ENCODE data around the gene RAB3A.
A peak's percentile ranks its signal among the peaks of the same experiment; 100 is the strongest.

The RAB3A gene

DNA sequence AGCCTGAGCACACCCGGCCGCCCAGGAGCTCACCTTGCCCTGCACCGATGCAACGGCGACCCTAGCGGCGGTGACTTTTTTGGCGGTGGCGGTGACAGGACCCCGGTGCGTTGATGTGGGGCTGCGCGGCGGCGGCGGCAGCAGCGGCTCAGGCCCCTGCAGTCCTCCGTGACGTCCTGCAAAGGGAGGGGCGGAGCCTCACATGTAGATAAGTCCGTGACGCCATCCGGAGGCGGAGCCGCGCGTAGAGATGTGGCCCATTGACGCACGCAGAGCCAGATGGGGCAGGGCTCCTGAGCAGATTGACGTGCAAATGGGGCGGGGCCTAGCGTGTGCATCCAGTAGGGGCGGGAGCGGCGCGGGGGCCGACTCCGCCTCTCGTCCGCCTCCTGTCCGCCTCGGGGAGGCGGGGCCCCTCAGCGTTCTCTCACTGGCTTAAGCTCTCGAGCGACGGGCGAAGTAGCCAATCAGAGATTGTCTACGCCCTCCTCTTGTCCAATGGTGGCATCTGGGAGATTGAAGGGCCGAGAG lies at the start of gene RAB3A:
RAB3A (minus strand) TSS at position 180 of the 531 bp plus-strand sequence. CDS start 1,302 bp downstream, outside the sequence.
- peak; percentile 100 for DNase-seq (ENCODE audit: low spot score)

DNA sequence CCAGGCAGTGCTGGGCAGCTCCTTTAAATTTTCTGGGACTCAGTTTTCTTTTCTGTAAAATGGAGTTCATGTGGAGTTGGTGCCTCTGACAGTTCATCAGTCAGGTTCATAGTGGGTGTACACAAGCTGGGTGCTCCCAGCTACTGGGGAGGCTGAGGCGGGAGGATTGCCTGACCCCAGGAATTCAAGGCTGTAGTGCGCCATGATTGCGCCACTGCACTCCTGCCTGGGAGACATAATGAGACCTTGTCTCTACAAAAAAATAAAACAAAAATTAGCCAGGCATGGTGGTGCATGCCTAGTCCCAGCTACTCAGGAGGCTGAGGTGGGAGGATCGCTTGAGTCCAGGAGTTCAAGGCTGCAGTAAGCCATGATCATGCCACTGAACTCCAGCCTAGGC lies 49.3 kb upstream of the RAB3A start:
- DNase-seq (ENCODE audit: low spot score), result no peak

DNA sequence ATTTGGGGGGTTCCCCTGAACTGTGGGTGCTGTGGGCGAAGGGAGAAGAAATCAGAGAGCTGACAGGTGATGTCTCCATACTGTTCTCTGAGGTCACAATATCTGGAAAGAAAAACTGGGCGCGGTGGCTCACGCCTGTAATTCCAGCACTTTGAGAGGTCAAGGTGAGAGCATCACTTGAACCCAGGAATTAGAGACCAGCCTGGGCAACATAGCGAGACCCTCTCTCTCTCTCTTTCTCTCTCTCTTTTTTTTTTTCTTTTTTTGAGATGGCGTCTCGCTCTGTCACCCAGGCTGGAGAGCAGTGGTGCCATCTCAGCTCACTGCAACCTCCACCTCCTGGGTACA lies 48.5 kb upstream of the RAB3A start:
- no peak for DNase-seq (ENCODE audit: low spot score)

DNA sequence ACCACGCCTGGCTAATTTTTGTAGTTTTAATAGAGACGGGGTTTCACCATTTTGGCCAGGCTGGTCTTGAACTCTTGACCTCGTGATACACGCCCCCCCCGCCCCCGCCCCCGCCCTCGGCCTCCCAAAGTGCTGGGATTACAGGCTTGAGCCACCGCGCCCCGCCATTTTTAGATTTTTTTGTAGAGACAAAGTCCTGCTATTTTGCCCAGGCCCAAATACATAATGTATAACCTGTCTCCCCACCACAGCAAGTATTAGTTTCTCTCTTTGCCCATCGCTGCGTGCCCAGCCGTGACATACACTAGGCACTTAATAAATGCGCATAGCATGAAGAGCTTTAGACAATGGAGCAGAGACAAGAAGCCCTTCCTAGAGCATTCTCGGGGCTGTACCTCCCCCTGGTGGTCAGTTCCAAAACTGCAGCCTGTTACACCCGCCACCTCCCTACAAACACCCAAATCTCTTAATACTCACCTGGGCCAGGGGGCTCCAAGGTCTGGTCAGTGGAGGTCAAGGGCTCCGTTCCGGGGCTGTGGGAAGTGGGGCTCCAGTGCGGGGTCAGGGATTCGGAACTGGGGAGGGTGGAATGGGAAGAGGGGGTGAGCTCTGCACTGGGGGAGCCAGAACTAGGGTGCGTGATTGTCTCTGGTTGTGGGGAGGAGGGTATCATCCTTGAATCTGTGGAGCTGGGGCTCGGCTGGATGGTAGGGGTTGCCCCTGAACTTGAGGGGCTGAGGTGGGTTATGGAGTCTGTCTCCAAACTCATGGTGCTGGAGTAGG lies 47.9 kb upstream of the RAB3A start:
- peak; percentile 84 for DNase-seq (ENCODE audit: low spot score)

DNA sequence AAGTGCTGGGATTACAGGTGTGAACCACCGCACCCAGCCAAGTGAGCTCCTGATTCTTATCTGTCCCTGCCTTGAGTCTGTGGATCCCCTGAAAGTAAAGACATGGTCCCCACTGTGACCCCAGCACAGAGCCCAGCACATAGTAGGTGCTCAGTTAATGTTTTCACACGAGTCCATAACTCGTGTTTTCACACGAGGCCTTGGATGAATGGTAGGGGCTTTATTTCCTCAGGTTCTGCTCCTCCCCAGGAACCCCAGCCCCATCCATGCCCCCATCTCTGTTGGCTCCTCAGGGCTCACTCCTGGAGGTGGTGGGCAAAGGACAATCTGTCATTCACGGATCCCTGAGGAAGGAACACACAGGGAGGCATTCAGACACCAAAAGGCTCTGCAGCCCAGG lies 46.0 kb upstream of the RAB3A start:
- DNase-seq (ENCODE audit: low spot score), result no peak

DNA sequence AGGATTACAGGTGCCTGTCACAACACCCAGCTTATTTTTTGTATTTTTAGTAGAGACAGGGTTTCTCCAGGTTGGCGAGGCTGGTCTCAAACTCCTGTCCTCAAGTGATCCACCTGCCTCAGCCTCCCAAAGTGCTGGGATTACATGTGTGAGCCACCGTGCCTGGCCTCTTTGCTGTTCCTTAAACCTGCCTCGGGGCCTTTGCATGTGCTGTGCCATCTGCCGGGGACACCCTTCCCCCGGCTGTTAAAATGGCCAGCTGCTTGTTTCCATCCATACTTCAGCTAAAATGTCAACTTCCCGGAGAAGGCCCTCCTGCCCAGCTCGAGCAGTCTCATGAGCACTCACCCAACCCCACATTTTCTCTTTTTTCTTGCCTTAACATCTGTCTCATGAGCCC lies 41.5 kb upstream of the RAB3A start:
- DNase-seq (ENCODE audit: low spot score), result no peak

- no peak for DNase-seq (ENCODE audit: low spot score)
These were observed 35.5 kb upstream of the RAB3A start for GRCh38 chr19:18239303-18239702.

DNA sequence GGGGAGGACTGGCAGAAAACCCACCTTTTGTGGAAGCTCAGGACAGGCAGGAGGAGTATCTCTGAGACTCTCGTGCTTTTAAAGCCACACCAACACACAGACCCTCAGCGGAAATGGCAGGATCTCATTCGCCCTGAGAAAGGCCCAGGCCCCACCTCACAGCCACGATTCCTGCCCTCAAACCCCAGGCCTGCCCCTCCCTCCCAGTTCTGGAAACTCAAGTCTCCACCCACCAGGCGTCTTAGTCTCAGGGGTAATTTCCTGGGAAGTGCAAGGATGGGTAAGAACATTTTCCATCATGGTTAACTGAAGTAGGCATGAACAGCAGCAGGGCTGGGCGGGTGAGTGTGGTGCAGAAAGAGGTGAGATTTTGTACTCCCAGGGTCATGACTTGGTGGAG lies 30.4 kb upstream of the RAB3A start:
- DNase-seq (ENCODE audit: low spot score), result no peak

DNA sequence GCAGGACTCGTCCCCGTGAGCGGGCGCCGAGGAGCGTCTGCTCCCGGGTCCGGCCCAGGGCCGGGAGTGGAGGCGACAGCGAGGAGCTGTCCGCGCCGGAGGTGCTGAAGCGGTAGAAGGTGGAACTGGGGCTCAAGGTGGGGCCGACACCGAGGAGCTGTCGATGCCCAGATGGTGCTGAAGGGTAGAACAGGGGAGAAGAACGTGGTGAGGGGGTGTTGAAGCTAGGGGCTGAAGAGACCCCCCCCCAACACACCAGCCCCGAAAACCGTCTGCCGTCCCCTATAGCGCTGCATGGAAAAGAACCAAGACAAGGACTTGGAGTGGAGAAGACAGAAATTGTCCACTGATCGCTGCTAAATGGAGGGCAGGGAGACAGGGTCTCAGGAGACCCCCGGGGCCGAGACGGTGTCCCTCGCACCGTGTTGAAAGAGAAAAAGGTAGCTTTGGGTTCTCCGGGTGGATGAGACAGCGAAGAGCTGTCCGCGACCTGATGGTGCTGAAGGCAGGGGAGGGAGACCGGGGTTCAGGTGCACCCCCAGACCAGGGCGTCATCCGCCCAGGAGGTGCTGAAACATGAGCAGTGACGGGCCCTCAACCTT lies 29.5 kb upstream of the RAB3A start:
- no peak for DNase-seq (ENCODE audit: low spot score)

DNA sequence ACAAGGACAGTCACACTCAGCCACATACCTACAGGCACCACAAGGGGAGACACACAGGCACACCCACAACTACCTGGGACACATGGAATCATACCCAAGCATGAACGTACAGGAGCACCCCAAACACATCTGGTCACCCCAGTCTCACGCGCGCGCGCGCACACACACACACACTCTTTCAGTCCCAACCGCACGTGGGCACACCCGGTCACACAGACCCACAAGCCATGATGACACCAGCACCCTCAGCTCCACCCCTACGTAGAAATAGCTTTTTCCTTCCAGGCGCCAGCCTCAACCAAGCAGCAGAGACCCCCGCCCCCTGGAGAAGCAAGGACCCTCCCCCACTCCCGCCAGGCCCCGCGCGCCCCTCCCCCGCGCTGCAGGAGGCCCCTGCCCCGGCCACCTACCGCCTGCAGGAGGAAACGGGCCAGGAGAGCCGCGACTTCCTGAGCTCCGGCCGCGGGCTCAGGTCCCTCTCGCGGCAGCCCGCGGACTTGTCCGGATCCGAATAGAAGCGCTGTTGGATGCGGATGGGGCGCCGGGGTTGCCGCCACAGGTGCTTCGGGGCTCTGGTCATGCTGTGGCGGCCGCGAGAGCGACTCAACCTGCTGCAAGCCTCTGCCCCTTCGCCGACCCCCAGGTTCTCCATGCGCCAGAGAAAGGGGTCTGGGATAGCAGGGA lies 28.8 kb upstream of the RAB3A start:
- DNase-seq (ENCODE audit: low spot score), result peak; percentile 88

- no peak for DNase-seq (ENCODE audit: low spot score)
These were observed 27.9 kb upstream of the RAB3A start for GRCh38 chr19:18231775-18232174.

- no peak for DNase-seq (ENCODE audit: low spot score)
These were observed 27.3 kb upstream of the RAB3A start for GRCh38 chr19:18230941-18231734.

- no peak for DNase-seq (ENCODE audit: low spot score)
These were observed 26.1 kb upstream of the RAB3A start for GRCh38 chr19:18229915-18230314.

GRCh38 chr19:18229474-18229873 lies 25.6 kb upstream of the RAB3A start:
- DNase-seq (ENCODE audit: low spot score), result no peak

- no peak for DNase-seq (ENCODE audit: low spot score)
These were observed 24.0 kb upstream of the RAB3A start for GRCh38 chr19:18227781-18228271.

DNA sequence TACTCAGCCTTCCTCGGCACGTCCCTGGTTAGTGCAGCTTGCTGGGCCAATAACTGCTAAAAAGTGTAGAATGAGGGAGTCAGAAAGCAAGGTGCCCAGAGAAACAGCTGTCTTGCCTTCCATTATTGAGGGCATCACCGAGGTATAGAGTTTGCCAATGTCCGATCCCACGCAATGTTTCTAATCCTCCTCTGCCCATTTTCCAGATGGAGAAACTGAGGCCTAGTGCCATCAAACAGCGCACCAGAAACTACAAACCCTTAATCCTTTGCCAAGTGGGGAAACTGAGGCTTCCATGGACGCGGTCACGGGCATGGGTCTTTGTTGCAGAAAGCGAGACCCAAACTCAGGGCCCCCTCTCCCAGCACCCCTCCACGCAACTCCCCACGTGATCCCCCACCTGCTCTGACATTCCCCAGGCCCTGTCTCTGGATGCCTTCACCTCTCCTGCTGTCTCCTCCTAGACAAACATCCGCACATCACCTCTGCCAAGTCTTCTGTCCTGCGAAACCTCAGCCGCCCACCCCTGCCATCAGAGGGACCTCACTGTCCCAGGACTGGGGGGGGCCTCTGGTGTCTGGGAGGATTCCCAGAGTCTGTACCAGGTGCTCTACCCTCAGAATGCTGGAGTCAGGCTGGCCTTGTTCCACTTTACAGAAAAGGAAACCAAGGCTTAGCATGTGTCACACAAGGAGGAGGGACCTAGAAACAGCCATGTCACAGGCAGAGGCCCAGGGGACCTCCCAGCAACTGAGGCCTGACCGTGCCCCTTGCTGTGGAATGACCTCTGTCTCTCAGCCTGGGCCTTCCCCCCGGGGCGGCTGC lies 23.3 kb upstream of the RAB3A start:
- no peak for DNase-seq (ENCODE audit: low spot score)

DNA sequence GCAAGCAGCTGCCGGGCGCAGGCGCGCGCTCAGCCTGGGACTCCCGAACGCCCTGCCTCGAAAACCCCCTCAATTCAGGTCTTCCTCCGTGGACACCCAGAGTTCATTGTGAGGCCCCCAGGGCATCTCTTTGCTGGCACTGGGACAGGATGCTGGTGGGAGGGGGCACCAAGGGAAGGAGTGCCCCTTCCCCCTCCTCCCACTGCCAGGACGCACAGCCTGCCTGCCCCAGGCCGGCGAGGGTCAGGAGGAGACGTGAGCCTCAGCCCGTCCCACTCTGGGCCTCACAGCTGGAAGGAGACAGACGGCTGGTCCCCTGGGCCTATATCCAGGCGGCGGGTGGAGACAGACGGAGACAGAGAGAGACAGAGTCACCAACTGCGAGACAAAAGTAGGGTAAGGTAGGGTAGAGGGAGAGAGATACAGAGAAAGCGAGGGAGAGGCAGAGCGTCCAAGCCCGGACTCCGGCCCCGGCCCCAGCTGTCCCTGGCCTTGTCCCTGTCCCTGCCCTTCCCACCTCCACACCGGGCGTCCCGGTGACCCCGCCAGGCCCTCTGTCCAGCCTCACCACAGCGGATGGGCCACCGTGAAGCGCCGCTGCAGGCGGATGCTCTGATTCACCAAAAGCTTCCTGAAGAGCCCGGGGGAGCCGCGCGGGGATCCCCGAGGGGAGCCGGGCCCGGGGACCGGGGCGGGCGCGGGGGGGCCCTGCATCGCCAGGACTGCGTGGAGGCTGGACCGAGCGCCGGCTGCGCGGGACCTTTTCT lies 22.0 kb upstream of the RAB3A start, which contains the start of gene PDE4C:
PDE4C (minus strand) TSS at position 737 of the 767 bp plus-strand sequence; CDS start at position 714, 23 bp downstream.
- peak; percentile 55 for DNase-seq (ENCODE audit: low spot score)

GRCh38 chr19:18225355-18225701 lies 21.5 kb upstream of the RAB3A start:
- DNase-seq (ENCODE audit: low spot score), result peak; percentile 58

GRCh38 chr19:18224525-18225354 lies 20.9 kb upstream of the RAB3A start:
- peak; percentile 99 for DNase-seq (ENCODE audit: low spot score)

All from ecto neural progenitor cell (in vitro differentiated cells).